Femur (tissue), 1 donor: Measurements from ENCODE around the gene SLC12A4.
"Not testable (repeated sequence)": the region's sequence is repeated elsewhere in the genome, so short reads cannot be mapped to it uniquely, and the experiment has no call there.

Experiments
- DNase-seq: peaks from one replicate; pipeline ENCODE4 v3.0.0-alpha.2; 2017

The SLC12A4 gene

GRCh38 chr16:67987460-67988160 is 19.2 kb upstream of the SLC12A4 start:
- peak; percentile 32 for DNase-seq

GRCh38 chr16:67986949-67987348 is 18.5 kb upstream of the SLC12A4 start:
- DNase-seq, result no peak

- DNase-seq, result no peak
These were observed 13.7 kb upstream of the SLC12A4 start for GRCh38 chr16:67982011-67982696.

GRCh38 chr16:67979955-67980678 is 11.7 kb upstream of the SLC12A4 start, which contains the start of gene DPEP3:
Gene DPEP3, minus strand, starts transcription at chr16:67980499. Its CDS starts 119 bp downstream, at chr16:67980380.
- no peak for DNase-seq

- DNase-seq, result no peak
These were observed 9.2 kb upstream of the SLC12A4 start for GRCh38 chr16:67977469-67978227.

- DNase-seq, result no peak
These were observed 8.6 kb upstream of the SLC12A4 start for GRCh38 chr16:67977005-67977404.

- DNase-seq, result no peak
These were observed 7.8 kb upstream of the SLC12A4 start for GRCh38 chr16:67976205-67976604.

- no peak for DNase-seq
These were observed 7.1 kb upstream of the SLC12A4 start for GRCh38 chr16:67975321-67976105.

- not testable (repeated sequence) for DNase-seq
These were observed 3.8 kb upstream of the SLC12A4 start for GRCh38 chr16:67972285-67972684.

- DNase-seq, result no peak
These were observed 2.7 kb upstream of the SLC12A4 start for GRCh38 chr16:67971111-67971510.

- no peak for DNase-seq
These were observed 1.0 kb upstream of the SLC12A4 start for GRCh38 chr16:67969254-67970039.

- peak; percentile 77 for DNase-seq
These were observed 458 bp downstream of the SLC12A4 start for GRCh38 chr16:67967958-67968399.

- no peak for DNase-seq
These were observed 1.1 kb downstream of the SLC12A4 start for GRCh38 chr16:67967183-67967957.

GRCh38 chr16:67966549-67967182 is 1.8 kb downstream of the SLC12A4 start:
- no peak for DNase-seq

GRCh38 chr16:67965668-67966548 is 2.5 kb downstream of the SLC12A4 start:
- no peak for DNase-seq

- no peak for DNase-seq
These were observed 3.8 kb downstream of the SLC12A4 start for GRCh38 chr16:67964477-67965131.

- no peak for DNase-seq
These were observed 4.6 kb downstream of the SLC12A4 start for GRCh38 chr16:67963662-67964321.

- DNase-seq, result no peak
These were observed 5.2 kb downstream of the SLC12A4 start for GRCh38 chr16:67963292-67963661.
